Measurements from ENCODE around the gene AADACL4.
A peak's percentile ranks its signal among the peaks of the same experiment; 100 is the strongest.

AADACL4 gene

DNA sequence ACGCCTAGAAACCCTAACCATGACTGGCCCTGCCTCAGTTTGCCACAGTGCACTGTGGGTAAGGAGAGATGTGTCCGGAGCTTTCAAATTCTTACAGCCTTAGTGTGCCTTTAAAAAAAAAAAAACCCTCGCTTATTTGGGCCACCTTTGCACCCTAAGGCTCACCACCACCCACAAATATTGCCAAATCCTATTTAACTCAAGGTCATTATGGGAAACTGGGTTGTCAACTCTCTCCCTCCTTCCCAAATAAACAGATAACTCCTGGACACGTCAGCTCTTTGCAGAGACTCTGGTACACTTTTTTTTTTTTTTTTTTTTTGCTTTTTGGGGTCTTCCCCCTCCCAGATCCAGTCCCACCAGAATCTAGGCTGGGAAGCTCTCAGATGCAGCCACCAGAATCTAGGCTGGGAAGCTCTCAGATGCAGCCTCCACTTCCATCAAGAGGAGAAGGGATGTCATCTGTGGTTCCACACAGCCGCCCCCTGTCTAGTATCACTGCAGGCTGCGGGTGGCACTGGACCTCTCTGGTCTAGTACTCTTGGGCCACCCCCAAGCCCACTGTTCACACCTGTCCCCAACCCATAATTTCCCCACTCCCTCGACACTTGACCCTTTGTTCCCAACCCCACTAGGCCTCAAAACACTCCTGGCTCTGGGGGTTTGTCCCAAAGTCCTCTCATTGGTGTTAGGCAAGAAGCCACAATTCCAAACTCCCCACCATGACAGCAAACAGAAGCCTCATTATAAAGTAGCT lies 29.3 kb upstream of the AADACL4 start:
- no peak for DNase-seq

- no peak for DNase-seq
Observed at GRCh38 chr1:12615159-12615864, 28.6 kb upstream of the AADACL4 start.

- no peak for DNase-seq
Observed at GRCh38 chr1:12615865-12616708, 27.8 kb upstream of the AADACL4 start.

DNA sequence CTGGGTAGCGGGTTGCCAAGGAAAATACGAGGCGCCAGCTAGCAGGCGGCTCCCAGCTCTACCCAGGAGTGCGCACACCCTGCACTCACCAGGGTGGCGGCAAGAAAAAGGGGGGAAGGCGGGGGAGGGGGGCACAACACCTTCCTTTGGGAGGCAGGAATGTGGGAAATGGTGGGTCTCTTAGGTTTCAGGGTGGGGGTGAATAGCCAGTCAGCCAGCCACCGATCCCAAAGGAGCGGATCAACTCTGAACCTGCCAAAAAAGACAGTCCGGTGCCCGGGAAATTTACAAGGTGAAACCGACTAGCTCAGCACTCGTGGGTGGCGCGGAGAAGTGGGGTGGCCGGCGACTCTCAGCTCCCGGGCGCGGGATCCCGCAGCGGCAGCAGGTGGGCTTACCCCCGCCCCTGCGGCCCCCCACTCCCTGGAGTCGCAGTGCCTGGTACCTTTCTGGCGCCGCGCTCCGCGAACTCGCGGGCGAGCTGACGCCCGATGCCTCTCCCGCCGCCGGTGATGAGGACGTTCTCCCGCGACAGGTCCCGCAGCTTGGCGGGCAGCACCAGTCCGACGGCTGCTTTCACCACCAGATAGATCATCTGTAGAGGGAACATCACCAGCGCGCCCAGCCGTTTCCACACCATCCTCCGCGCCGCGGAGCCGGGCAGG lies 27.0 kb upstream of the AADACL4 start:
- peak; percentile 43 for DNase-seq

DNA sequence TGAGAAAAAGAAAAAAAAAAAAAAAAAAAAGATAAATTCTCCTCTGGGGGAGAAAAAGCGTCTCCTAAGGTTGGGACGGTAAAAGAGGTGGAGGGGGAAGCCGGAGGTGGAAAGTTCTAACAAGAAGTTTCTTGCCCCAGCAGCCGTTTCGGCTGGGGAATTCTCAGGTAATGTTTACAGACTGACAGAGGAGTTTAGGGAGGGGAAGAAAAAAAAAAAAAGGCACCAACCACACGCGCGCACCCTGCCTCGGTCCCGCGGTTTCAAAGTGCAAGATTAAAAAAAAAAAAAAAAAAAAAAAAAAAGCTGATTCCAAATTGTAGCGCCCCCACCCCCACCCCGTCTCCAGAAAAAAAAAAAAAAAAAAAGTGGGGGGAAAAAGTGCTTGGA lies 26.4 kb upstream of the AADACL4 start:
- peak; percentile 35 for DNase-seq

- DNase-seq: peak; percentile 65
Observed at GRCh38 chr1:12617901-12618660, 25.8 kb upstream of the AADACL4 start, which contains the start of gene DHRS3. DHRS3 (minus strand) TSS chr1:12618210; CDS start chr1:12617348, 862 bp downstream.

GRCh38 chr1:12618661-12618964 lies 25.3 kb upstream of the AADACL4 start:
- peak; percentile 17 for DNase-seq

DNA sequence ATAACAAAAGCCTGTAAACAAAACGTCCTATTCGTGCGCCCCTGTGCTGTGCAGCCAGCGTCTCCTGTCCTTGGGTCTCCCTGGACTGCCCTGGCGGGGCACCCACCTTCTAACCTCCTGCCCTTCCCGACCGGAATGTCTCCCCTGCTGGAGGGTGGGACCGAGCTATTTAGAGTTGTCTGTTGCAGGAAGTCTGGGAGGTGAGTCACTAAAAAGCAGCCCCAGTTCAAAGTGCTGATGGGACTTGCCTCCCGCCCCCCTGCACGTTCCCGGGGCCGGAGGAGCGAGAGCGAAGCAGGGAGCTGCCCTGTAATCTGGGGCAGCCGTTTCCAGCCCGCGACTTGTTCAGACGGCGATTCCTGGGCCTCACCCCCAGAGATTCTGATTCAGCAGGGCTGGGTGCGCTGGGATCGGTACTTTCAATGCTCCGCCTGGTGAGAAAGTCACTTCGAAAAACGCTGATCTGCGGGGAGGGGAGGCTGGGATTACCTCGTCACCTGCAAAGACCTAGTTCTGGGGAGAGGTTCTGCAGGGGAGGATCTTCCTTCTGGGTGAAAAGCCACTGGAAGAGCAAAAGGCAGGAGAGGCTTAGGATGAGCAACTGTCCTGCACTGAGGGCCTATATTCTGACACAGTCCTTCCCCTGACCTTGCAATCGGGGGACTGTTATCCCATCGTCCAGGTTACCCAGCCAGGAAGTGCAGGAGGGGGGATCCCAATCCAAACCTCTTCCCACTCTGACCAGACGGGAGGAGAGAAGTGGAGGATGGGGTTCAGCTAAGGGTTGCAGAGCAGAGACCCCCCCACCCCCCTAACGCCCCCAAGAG lies 24.7 kb upstream of the AADACL4 start:
- peak; percentile 63 for DNase-seq

DNA sequence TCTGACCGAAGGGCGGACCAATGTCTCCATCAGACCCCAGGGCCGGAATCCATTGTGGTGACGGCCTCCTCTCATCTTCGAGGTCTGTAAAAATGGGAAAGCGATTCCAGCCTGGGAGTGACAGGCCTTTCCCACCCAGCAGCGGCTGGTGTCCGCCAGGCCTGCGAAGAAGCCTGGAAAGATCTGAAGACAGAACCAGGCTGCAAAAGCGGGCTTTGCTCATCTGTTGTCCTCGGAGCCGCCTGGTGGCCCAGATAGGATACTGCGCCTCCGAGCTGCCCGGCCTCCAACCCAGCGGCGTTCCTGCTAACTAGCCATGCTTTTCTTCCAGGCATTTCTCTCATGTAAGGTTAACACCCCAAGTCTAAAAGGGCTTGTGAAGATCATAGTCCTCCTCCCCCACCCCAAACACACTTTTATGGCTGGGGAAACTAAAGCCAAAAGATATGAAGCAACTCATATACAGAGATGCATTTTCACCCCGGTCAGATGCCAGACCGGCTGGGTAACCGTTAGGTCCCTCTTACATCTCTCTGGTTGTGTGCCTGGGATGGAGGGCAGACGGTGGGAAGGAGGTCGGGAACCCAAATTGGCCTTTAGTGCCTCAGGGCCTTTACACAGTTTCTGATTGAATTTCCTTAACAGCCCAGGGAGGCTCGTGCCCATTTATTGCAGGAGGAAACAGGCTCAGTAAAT lies 23.9 kb upstream of the AADACL4 start:
- peak; percentile 80 for DNase-seq

DNA sequence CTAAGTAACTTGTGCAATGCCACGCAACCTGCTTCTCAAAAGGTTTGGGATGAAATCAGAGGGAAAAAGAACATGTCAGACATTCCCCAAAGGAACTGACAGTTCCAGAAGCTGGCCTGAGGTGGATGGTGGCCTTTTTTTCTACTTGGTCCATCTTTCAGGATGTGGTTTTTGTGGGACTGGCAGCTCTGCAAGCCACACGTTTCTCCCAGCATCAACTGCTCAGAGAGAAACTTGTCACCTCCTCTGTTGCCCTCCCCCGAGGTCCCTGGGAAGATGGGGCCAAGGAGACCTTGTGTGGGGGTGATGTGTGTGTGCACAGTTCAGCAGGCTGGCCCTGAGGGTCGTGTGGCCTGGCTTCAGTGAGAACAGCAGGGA lies 23.4 kb upstream of the AADACL4 start:
- no peak for DNase-seq

GRCh38 chr1:12620931-12621330 lies 23.0 kb upstream of the AADACL4 start:
- no peak for DNase-seq

DNA sequence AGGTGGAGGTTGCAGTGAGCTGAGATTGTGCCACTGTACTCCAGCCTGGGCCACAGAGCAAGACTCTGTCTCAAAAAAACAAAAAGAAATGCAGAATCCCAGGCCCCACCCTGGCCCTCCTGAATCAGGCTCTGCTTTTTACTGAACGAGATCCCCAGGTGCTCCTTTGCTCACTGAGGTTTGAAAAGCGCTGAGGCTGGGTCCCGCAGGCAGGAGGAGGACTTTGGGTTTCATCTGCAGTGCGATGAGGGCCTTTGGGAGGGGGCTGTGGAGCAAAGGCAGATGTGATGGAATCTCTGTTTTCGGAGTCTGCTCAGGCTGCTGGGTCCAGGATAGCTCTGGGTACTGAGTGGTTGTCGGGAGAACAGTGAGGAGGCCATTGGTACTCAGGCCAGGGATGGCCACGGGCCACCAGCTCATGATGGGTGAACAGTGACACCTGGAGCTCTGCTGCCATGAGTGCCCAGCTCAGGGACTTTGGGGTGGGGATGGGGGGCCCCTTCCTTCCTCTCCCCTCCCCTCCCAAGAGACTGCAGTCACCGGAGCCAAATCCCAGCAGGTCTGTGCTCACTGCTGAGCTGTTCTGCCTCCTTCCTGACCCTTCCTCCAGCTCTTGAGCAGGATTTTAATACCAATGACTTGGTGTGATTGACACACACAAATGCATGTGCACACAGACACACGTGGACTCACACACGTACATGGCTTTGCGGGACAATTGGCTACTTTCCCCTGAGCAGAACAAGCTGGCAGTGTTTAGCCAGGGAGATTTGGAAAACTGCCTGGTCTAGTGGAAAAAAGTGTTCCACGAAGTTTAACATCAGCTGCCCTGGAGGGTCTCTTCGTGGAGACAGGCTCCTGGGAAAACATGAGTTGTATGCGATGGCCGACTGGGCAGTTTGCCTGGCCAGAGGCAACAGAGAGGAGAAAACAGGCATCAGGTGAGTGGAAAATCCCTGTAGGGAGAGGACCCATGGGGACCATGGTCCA lies 22.2 kb upstream of the AADACL4 start:
- no peak for DNase-seq

- no peak for DNase-seq
Observed at GRCh38 chr1:12622506-12622905, 21.4 kb upstream of the AADACL4 start.

GRCh38 chr1:12625276-12625675 lies 18.6 kb upstream of the AADACL4 start:
- DNase-seq: no peak

DNA sequence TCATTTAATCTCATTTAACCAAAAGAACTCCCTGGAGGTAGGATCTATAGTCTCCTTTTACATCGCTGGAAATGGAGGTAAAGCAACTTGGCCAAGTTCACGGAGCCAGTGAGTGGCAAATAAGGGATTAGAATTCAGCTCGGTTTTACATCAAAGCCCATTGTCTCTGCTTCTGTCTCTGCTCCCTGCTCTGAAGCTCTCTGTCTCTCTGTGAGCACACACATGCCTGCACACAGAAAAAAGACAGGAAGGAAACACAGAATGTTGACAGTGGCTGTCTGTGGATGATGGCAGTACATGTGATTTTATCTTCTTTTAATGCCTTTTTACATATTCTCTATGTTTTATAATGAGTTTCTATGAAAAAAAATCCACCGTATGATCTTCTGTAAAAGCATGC lies 17.0 kb upstream of the AADACL4 start:
- DNase-seq: no peak

- DNase-seq: no peak
Observed at GRCh38 chr1:12627296-12627695, 16.6 kb upstream of the AADACL4 start.

DNA sequence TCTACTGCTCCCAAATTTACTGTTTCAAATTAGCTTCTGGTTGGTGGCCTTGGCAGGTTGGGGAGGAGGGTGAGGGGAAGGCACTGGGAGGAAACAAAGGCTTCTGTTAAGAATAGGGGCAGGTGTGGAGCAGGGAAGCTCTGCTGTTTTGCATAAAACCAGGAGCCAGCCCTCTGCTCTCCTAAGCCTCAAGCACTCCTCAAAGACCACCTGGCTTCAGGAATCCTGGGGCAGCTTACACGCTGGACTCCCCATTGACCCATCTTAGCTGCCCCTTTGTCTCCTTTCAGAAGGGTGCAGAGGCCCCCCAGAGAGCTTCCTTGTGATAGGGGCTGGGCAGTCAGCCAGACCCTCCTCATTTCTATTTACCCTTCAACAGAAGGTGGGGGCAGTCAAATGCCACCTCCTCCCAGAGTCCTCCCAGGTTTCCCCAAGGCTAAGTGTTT lies 14.4 kb upstream of the AADACL4 start:
- no peak for DNase-seq

GRCh38 chr1:12629985-12630760 lies 13.7 kb upstream of the AADACL4 start:
- DNase-seq: no peak
